NCI-H187 (cell line): ENCODE data around the gene NME2.
"Not testable (repeated sequence)": the region's sequence is repeated elsewhere in the genome, so short reads cannot be mapped to it uniquely, and the experiment has no call there.

Source experiments
- DNase-seq, 2 experiments: peaks; one replicate each; lab custom pipeline; 2025; lab: John Stamatoyannopoulos, UW

Gene NME2

GRCh38 chr17:51153210-51154072 is 12.8 kb upstream of the NME2 start, which contains the start of gene NME1:
Gene NME1, plus strand, starts transcription at chr17:51153559. Its CDS starts 2,096 bp downstream, at chr17:51155655.
- DNase-seq: peak; percentile 91 to 92

DNA sequence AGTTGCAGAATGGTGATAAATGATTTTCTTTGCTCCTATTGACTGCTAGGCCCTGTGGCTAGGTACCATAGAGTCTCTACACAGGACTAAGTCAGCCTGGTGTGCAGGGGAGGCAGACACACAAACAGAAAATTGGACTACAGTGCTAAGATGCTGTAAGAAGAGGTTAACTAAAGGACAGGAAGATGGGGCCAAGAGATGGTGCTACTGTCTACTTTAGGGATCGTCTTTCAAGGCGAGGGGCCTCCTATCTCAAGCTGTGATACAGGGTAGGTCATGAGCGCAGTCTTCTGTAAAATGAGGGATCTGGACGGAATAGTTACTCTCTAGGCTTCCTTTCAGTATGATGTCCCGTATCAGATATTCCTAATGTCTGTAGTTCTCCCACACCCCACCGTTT is 12.0 kb upstream of the NME2 start:
- DNase-seq: peak in 1 of 2 experiments; percentile 12

GRCh38 chr17:51155416-51155815 is 10.8 kb upstream of the NME2 start:
- no peak for DNase-seq

DNA sequence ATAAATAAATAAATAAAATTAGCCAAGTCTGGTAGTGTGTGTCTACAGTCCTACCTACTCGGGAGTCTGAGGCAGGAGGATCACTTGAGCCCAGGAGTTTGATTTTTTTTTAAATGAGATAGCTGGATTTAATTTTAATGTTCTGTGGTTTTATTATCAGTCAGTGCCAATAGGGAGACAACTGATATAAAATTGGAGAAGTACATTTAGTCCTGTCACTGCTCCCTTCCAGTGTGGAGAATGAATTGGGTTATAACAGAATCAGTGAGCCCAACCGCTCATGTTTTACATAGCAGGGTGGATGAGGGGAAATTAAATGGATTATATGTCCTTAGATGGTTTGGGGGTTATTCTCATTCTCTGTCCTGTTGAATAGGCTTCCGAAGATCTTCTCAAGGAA is 6.6 kb upstream of the NME2 start:
- no peak for DNase-seq

GRCh38 chr17:51161541-51161940 is 4.7 kb upstream of the NME2 start:
- DNase-seq: no peak

DNA sequence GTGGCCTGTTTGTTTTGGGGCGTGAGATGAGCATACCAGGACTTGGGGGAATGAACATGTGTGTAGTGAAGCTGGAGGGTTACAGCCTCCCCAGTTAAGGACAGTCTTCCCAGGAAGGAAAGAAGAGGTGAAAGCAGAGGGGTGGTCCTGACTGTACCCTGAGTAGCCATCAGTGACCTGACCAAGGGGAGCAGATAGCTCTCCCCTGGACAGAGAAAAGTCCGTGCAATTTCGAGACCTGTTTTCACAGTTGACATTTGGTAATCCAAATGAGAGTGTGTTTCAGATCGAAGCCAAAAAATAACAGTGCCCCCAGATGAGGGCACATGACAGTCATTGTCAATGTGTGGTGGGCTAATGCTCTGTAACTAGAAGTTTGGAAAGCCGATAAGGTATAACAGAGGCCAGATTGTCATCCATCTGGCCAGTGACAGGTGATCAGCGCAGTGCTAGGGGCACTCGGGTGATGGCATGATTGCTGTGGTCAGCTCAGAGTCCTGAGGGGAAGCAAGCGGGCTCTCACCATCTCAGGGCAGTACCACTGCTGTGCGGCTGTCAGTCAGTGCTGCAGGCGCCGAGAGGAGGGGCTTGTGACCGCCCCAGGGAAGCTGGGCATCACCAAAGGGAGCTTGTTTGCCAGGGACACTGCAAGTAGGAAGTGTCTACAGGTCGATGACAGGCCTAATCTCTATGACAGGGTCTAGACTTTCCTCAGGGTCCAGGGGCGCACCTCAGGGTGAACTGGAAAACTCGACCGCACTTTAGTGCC is 1.1 kb upstream of the NME2 start:
- DNase-seq: no peak

- DNase-seq: no peak
Measured at GRCh38 chr17:51165680-51166197, 472 bp upstream of the NME2 start.

GRCh38 chr17:51166987-51167931 is 1.0 kb downstream of the NME2 start:
- peak in 1 of 2 experiments; percentile 3 for DNase-seq

DNA sequence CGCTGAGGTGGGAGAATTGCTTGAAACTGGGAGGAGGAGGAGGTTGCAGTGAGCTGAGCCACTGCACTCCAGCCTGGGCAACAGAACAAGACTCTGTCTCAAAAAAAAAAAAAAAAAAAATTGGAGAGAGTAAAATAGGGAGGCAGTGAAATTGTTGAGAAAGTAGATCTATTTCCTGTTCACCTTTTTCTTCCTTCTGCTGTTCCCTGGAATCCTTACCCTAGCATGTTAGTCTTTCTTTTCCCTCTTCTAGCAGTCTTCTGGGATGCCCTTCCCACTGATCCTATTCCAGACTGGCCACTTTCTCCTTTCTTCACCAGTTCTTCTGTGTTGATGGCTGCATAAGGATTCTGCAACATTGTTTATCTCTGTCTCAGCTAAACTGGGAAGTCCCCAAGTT is 3.1 kb downstream of the NME2 start:
- no peak for DNase-seq

DNA sequence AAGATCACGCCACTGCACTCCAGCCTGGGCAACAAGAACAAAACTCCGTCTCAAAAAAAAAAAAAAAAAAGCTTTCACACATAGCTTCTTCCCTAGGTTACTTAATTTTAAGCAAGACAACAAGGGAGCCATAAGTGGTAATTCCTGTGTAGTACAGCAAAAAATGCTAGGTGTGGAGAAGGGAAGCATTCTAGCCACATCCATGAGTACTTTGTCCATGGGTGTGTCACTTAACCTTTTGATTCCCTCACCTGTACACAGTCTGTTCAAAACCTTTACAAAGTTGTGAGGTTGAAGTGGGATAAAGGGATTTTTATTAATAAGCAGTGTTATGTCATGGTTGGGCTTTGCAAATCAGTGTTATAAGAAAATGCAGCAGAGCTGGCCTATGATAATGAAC is 4.5 kb downstream of the NME2 start:
- no peak for DNase-seq

GRCh38 chr17:51172030-51172429 is 5.8 kb downstream of the NME2 start:
- DNase-seq: not testable (repeated sequence)

DNA sequence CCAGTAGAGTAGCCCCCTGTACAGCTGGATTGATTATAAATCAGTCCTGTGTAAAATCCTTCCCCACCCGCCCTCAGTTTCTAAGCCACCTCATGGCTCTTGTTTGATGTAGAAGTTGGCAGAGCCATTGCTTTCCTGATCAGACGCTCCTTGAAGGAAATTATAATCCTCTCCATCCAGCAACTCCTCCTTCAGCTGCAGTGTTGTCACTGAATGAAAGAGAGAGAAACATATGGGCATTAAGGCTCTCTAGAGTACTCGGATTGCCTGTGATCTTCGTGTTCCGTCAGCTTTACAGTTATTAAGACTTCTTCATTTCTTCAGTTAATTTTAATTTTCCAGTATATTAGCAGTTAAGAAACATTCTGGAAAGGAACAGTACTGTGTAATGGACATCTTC is 14.3 kb downstream of the NME2 start:
- no peak for DNase-seq

DNA sequence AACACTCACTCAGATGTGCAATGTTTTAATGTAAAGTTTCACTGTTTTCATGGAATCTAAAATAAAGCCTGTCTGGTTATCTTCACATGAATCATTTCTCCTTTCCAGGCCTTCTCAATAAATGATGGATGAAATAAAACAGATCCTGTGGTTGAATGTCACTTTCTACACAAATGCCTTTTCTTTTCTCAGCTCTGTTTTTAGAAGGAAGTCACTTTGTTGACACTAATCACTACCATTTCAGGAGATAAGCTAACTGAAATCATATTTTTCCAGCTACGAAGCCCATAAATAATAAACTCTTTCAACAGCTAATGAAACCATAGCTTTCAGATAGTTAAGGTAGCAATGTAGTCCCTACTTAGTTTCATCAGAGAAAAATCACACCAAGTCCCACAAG is 17.9 kb downstream of the NME2 start:
- DNase-seq: no peak

- DNase-seq: no peak
Measured at GRCh38 chr17:51185763-51186332, 19.6 kb downstream of the NME2 start.

DNA sequence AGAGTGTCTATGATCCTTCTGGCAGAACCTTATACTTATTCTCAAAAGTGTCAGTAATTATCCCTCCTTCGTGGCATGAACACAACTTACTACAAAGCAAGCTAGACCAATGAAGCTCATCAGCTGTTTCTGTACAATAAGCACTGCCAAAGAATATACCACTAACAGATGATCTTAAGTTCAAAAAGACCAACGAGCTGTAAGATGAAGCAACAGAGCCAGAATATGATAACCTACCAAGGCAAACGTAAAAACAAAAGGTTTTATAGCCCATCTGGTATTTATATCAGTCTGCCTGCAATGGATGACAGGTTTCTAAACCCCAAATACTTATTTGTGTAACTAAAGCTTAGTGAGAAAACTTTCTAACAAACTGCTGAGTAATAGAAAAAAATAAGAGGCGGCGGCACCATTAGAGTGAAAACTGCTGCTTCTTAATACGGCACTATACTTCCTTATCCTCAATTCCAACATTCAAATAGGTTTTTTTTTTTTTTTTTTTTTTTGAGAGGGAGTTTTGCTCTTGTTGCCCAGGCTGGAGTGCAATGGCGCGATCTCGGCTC is 22.1 kb downstream of the NME2 start:
- DNase-seq: no peak

DNA sequence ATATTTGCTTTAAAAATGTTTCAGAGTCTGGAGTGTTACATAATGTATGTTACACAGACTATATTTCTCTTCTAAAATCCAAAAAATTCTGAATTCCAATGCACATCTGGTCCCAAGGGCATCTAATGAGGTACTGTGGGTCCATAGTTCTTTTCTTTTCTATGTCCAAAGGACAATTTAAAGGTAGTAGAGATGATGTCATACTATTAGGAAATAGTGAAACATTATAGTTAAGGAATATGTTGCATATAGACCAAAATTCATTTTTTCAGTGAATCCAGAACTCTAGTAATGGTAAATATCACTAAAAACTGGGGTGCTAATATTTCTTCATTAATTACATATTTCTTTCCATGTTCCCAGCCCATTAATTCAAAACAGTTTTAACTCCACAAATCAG is 23.0 kb downstream of the NME2 start:
- no peak for DNase-seq

GRCh38 chr17:51189628-51190027 is 23.4 kb downstream of the NME2 start:
- no peak for DNase-seq

DNA sequence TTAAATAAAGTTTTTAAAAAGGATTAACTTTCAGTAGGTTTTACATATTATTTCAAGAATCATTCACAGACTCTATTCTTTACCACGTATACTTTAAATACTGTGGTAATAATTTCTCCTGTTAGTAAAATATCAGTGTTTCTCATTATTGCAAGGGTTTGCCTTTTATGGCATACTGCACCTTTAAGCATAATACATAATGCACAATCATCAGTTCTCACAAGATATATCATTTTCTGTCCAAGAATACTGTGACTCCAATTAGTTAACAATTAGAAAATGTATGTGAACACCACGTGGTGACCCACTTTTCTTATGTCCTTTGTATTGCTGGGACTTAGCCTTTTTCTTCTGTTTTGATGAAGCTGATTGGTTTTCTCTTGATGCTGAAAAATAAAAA is 25.7 kb downstream of the NME2 start:
- no peak for DNase-seq

- no peak for DNase-seq
Measured at GRCh38 chr17:51197754-51198153, 31.5 kb downstream of the NME2 start.

- DNase-seq: no peak
Measured at GRCh38 chr17:51200295-51200694, 34.1 kb downstream of the NME2 start.

GRCh38 chr17:51200846-51201245 is 34.6 kb downstream of the NME2 start:
- no peak for DNase-seq
